Stimulated activated naive B cell treated with anti-CD40 and anti-IgM and Interleukin-4, amounts not matched to agents 10 μg/mL and 1 μg/mL and 100 μg/mL, for 72 hours (primary cell): ENCODE measurements around the gene CNFN.

ENCODE experiments used
- ATAC-seq, 2 donors: fragments of 150-1000 bp; cut with Tn5 transposase; replicated peaks; 2 replicates each; pipeline ENCODE4 v1.10.0; 2021; ENCODE audit warnings: moderate library complexity in 1 of 2
- DNase-seq: peaks from one replicate; pipeline ENCODE4 v3.0.0; 2021
- H3K27ac Mint-ChIP-seq: one replicate; pipeline ENCODE4 v1.8.0; 2022; ENCODE audit warnings: mild to moderate bottlenecking, mixed read lengths
- H3K27me3 Mint-ChIP-seq, 2 donors: one replicate each; pipeline ENCODE4 v1.8.0; 2022; ENCODE audit warnings: mixed read lengths in 2 of 2
- H3K36me3 Mint-ChIP-seq, 2 donors: one replicate each; pipeline ENCODE4 v1.8.0; 2022; ENCODE audit warnings: mixed read lengths in 2 of 2, mild to moderate bottlenecking in 1 of 2
- H3K4me1 Mint-ChIP-seq, 2 donors: one replicate each; pipeline ENCODE4 v1.8.0; 2022; ENCODE audit warnings: mixed read lengths in 2 of 2, mild to moderate bottlenecking in 1 of 2
- H3K4me3 Mint-ChIP-seq, 2 donors: one replicate each; pipeline ENCODE4 v1.8.0; 2022; ENCODE audit warnings: mild to moderate bottlenecking in 2 of 2, mixed read lengths in 2 of 2, moderate library complexity in 1 of 2
- H3K9me3 Mint-ChIP-seq, 2 donors: one replicate each; pipeline ENCODE4 v1.8.0; 2022; ENCODE audit warnings: mixed read lengths in 2 of 2, mild to moderate bottlenecking in 1 of 2

CNFN gene

DNA sequence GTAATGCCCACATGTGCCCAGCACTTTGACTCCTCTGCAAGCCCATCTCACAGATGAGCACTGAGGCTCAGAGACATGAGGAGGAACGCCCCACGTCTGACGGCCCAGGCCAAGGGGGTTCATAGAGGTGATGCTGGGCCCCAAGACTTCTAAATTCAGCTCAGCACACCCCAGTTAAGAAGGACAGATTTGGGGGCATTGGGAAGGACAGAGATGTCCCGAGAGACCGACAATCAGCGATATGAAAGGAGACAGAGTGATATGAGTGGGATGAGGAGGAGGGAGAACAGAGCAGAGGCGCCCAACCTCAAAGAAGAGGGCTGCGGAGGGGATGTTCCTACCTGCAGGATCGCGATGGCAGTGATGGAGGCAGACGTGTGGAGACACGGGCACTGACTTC, at the start of gene CNFN:
TSS of gene CNFN (minus strand) at position 399 of the 400 bp plus-strand sequence. CDS start 1,260 bp downstream, outside the sequence.
- no peak within 1 kb of the TSS for H3K4me3 Mint-ChIP-seq
- H3K9me3 Mint-ChIP-seq: no peaks in the 10 kb centered on the region
- ATAC-seq (no peak), DNase-seq (no peak)
- H3K4me1 Mint-ChIP-seq: peaks cover 8 to 17% of the 10 kb centered on the region in 2 donors
- no peaks in the 10 kb centered on the region for H3K36me3 Mint-ChIP-seq
- H3K27ac Mint-ChIP-seq: no peak within 1 kb of the TSS
- peaks cover 31 to 33% of the 10 kb centered on the region in 2 donors for H3K27me3 Mint-ChIP-seq

- DNase-seq (no peak), ATAC-seq (no peak)
- H3K9me3 Mint-ChIP-seq: no peaks in the 10 kb centered on the region
- no peak overlapping the region for H3K4me3 Mint-ChIP-seq
- no peaks in the 10 kb centered on the region for H3K36me3 Mint-ChIP-seq
- no peak overlapping the region for H3K27ac Mint-ChIP-seq
- peaks cover 12% of the 10 kb centered on the region in 2 donors for H3K4me1 Mint-ChIP-seq
- H3K27me3 Mint-ChIP-seq: peaks cover 3 to 7% of the 10 kb centered on the region in 2 donors
Observed at GRCh38 chr19:42436006-42436405, 45.9 kb upstream of the CNFN start.

DNA sequence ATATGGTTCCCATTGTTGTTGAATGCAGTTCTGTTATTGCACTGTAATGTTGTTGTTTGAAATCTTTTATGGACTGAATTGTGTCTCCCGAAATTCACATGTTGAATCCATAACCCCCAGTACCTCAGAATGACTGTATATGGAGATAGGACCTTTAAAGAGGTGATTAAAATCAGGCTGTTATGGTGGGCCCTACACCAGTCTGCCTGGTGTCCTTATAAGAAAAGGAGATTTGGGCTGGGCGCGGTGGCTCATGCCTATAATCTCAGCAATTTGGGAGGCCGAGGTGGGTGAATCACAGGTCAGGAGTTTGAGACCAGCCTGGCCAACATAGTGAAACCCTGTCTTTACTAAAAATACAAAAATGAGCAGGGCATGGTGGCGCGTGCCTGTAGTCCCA, 45.2 kb upstream of the CNFN start:
- Mint-ChIP-seq H3K27ac (no peak overlapping the region), H3K4me3 (no peak overlapping the region), H3K9me3 (no peaks in the 10 kb centered on the region), H3K4me1 (peaks cover 6 to 10% of the 10 kb centered on the region in 2 donors), H3K27me3 (peaks cover 0 to 3% of the 10 kb centered on the region in 2 donors), H3K36me3 (no peaks in the 10 kb centered on the region)
- ATAC-seq (no peak), DNase-seq (no peak)

- Mint-ChIP-seq H3K36me3 (no peaks in the 10 kb centered on the region), H3K27ac (no peak overlapping the region), H3K4me1 (peaks cover 6 to 9% of the 10 kb centered on the region in 2 donors), H3K27me3 (peaks cover 1 to 3% of the 10 kb centered on the region in 2 donors), H3K4me3 (no peak overlapping the region), H3K9me3 (no peaks in the 10 kb centered on the region)
- ATAC-seq (peak; percentile 72 to 80), DNase-seq (peak; percentile 23)
Observed at GRCh38 chr19:42433503-42434260, 43.6 kb upstream of the CNFN start.

- Mint-ChIP-seq H3K4me1 (peaks cover 3 to 5% of the 10 kb centered on the region in 2 donors), H3K27me3 (peaks cover 3 to 6% of the 10 kb centered on the region in 2 donors), H3K27ac (no peak overlapping the region), H3K9me3 (no peaks in the 10 kb centered on the region), H3K4me3 (no peak overlapping the region), H3K36me3 (no peaks in the 10 kb centered on the region)
- ATAC-seq (no peak), DNase-seq (no peak)
Observed at GRCh38 chr19:42431486-42431885, 41.4 kb upstream of the CNFN start.

- Mint-ChIP-seq H3K27me3 (peaks cover 3 to 6% of the 10 kb centered on the region in 2 donors), H3K9me3 (peaks cover 0 to 3% of the 10 kb centered on the region in 2 donors), H3K36me3 (no peaks in the 10 kb centered on the region), H3K27ac (no peak overlapping the region), H3K4me3 (no peak overlapping the region), H3K4me1 (peaks cover 9 to 15% of the 10 kb centered on the region in 2 donors)
- no peak for DNase-seq
- no peak for ATAC-seq
Observed at GRCh38 chr19:42428676-42429075, 38.6 kb upstream of the CNFN start.

DNA sequence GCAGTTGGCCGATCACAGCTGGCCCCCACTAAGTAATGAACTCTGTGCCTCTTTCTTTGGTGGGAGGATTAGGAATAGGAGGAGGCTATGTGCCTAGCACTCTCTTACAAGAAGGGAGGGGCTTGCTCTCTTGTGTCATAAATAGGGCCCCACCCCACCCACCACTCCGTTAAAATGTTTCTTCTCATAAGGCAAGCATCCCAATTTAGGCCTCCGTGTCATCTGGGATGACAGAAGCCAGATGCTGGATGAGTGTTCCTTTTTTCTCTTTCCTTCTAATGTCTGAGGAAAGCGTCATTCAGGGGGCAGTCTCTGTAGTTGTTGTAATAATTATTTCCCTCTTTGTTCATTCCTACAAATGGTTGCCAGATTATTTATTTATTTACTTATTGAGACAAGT, 37.2 kb upstream of the CNFN start, which contains the start of gene LIPE:
TSS of gene LIPE (minus strand) at position 76 of the 400 bp plus-strand sequence. CDS start 239 bp downstream, outside the sequence.
- no peak for DNase-seq
- peaks cover 0 to 4% of the 10 kb centered on the region in 2 donors for H3K36me3 Mint-ChIP-seq
- no peak for ATAC-seq
- peaks cover 0 to 3% of the 10 kb centered on the region in 2 donors for H3K9me3 Mint-ChIP-seq
- H3K4me1 Mint-ChIP-seq: peaks cover 13 to 24% of the 10 kb centered on the region in 2 donors
- H3K27ac Mint-ChIP-seq: peak within 1 kb of the TSS; percentile 5
- H3K4me3 Mint-ChIP-seq: no peak within 1 kb of the TSS
- peaks cover 0 to 6% of the 10 kb centered on the region in 2 donors for H3K27me3 Mint-ChIP-seq

GRCh38 chr19:42426643-42427042, 36.5 kb upstream of the CNFN start:
- H3K36me3 Mint-ChIP-seq: peaks cover 0 to 4% of the 10 kb centered on the region in 2 donors
- peaks cover 0 to 3% of the 10 kb centered on the region in 2 donors for H3K9me3 Mint-ChIP-seq
- H3K4me1 Mint-ChIP-seq: peaks cover 18 to 31% of the 10 kb centered on the region in 2 donors
- H3K4me3 Mint-ChIP-seq: no peak overlapping the region
- peak overlapping the region; percentile 5 for H3K27ac Mint-ChIP-seq
- ATAC-seq (no peak), DNase-seq (no peak)
- H3K27me3 Mint-ChIP-seq: peaks cover 0 to 6% of the 10 kb centered on the region in 2 donors

DNA sequence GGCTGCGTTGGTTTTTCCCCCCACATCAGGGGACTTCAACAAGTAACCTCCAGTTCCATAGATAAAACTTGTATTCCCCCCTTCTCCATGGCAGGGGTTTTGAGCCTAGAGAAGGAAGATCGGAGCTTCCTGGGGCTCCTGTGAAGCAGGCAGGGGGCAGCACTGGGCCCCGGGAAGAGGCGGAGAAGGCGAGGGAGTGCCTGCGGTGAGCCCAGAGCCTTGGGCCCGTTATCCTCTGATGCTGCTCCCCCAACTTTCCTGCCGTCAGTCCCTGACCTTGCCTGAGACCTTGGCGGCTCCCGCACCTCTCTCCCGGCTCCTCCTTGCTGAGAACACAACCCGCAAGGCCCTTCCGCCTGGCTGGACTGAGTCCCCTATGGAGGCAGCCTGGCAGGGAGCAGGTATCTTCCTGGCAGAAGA, 34.6 kb upstream of the CNFN start:
- DNase-seq: no peak
- Mint-ChIP-seq H3K27me3 (peaks cover 0 to 6% of the 10 kb centered on the region in 2 donors), H3K36me3 (peaks cover 6 to 10% of the 10 kb centered on the region in 2 donors), H3K9me3 (peaks cover 0 to 3% of the 10 kb centered on the region in 2 donors), H3K27ac (no peak overlapping the region), H3K4me1 (peaks cover 32 to 50% of the 10 kb centered on the region in 2 donors), H3K4me3 (peak overlapping the region in 1 of 2 donors; percentile 99)
- no peak for ATAC-seq

GRCh38 chr19:42424345-42424707, 34.2 kb upstream of the CNFN start:
- H3K27ac Mint-ChIP-seq: peak overlapping the region; percentile 93

GRCh38 chr19:42423462-42424344, 33.6 kb upstream of the CNFN start:
- peaks cover 36 to 57% of the 10 kb centered on the region in 2 donors for H3K4me1 Mint-ChIP-seq
- peaks cover 8 to 12% of the 10 kb centered on the region in 2 donors for H3K36me3 Mint-ChIP-seq
- H3K27me3 Mint-ChIP-seq: peaks cover 0 to 5% of the 10 kb centered on the region in 2 donors
- peak; percentile 94 for DNase-seq
- peak overlapping the region; percentile 92 to 99 for H3K4me3 Mint-ChIP-seq
- ATAC-seq: peak; percentile 91 to 92
- H3K9me3 Mint-ChIP-seq: peaks cover 0 to 3% of the 10 kb centered on the region in 2 donors
- H3K27ac Mint-ChIP-seq: peak overlapping the region; percentile 93

More at GRCh38 chr19:42424345-42424707, 34.2 kb upstream of the CNFN start:
- Mint-ChIP-seq H3K4me1 (peaks cover 35 to 54% of the 10 kb centered on the region in 2 donors), H3K9me3 (peaks cover 0 to 3% of the 10 kb centered on the region in 2 donors), H3K36me3 (peaks cover 6 to 10% of the 10 kb centered on the region in 2 donors), H3K27me3 (peaks cover 0 to 6% of the 10 kb centered on the region in 2 donors), H3K4me3 (peak overlapping the region; percentile 92 to 99)
- ATAC-seq (no peak), DNase-seq (no peak)

GRCh38 chr19:42422901-42423461, 32.9 kb upstream of the CNFN start:
- ATAC-seq (peak; percentile 69 to 70), DNase-seq (peak; percentile 58)
- peak overlapping the region; percentile 93 for H3K27ac Mint-ChIP-seq
- peaks cover 0 to 3% of the 10 kb centered on the region in 2 donors for H3K9me3 Mint-ChIP-seq
- peaks cover 36 to 57% of the 10 kb centered on the region in 2 donors for H3K4me1 Mint-ChIP-seq
- H3K27me3 Mint-ChIP-seq: no peaks in the 10 kb centered on the region
- peaks cover 8 to 13% of the 10 kb centered on the region in 2 donors for H3K36me3 Mint-ChIP-seq
- H3K4me3 Mint-ChIP-seq: peak overlapping the region; percentile 92 to 99

DNA sequence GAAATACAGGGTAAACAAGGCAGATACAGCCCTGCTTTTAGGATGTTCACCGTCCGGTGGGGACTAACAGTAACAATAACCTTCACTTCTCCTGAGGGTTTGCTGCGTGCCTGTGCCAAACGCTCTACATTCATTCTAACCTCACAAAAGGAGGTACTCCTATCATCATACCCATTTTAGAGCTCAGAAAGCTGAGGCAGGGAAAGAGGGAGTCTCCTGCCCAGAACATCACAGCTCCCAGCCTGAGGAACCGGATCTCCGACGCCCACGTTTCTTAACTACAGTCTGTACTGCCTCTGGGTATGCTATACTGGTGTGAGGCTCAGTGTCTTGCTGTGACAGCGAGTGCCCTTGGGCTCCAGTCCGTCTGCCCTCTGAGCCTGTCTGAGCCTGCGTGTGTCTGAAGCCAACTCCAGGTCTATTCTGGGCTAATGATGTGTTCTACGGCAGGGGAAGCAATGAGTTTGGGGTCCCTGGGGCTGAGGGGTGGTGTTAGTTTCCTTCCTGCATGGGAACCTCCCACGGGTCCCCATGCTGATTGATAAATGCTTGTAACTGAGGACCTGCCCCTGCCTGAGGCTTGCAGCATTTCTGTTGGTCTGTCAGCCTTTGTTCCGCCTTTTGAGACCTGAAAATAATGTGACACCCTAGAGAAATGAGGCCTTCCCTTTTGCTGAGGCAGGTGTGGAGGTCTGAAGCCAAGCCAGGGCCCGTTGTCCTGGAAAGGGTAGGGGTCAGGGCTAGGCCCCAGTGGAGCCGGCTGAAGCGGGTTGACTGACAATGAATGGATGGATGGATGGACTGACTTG, 32.2 kb upstream of the CNFN start:
- peak overlapping the region; percentile 92 to 99 for H3K4me3 Mint-ChIP-seq
- H3K27me3 Mint-ChIP-seq: no peaks in the 10 kb centered on the region
- H3K36me3 Mint-ChIP-seq: peaks cover 8 to 13% of the 10 kb centered on the region in 2 donors
- ATAC-seq: peak; percentile 26 to 43
- peaks cover 36 to 57% of the 10 kb centered on the region in 2 donors for H3K4me1 Mint-ChIP-seq
- peak overlapping the region; percentile 93 for H3K27ac Mint-ChIP-seq
- peaks cover 0 to 3% of the 10 kb centered on the region in 2 donors for H3K9me3 Mint-ChIP-seq
- DNase-seq: no peak
